ENCODE measurements around the gene USP17L18. TPM values are rescaled to one million over a fixed set of nuclear protein-coding genes. Genes with fewer than 3 reads are reported as not detected.
"Not testable (repeated sequence)": the region's sequence is repeated elsewhere in the genome, so short reads cannot be mapped to it uniquely, and the experiment has no call there.

Gene USP17L18, protein sequence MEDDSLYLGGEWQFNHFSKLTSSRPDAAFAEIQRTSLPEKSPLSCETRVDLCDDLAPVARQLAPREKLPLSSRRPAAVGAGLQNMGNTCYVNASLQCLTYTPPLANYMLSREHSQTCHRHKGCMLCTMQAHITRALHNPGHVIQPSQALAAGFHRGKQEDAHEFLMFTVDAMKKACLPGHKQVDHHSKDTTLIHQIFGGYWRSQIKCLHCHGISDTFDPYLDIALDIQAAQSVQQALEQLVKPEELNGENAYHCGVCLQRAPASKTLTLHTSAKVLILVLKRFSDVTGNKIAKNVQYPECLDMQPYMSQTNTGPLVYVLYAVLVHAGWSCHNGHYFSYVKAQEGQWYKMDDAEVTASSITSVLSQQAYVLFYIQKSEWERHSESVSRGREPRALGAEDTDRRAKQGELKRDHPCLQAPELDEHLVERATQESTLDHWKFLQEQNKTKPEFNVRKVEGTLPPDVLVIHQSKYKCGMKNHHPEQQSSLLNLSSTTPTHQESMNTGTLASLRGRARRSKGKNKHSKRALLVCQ
- not detected for total RNA-seq

DNA sequence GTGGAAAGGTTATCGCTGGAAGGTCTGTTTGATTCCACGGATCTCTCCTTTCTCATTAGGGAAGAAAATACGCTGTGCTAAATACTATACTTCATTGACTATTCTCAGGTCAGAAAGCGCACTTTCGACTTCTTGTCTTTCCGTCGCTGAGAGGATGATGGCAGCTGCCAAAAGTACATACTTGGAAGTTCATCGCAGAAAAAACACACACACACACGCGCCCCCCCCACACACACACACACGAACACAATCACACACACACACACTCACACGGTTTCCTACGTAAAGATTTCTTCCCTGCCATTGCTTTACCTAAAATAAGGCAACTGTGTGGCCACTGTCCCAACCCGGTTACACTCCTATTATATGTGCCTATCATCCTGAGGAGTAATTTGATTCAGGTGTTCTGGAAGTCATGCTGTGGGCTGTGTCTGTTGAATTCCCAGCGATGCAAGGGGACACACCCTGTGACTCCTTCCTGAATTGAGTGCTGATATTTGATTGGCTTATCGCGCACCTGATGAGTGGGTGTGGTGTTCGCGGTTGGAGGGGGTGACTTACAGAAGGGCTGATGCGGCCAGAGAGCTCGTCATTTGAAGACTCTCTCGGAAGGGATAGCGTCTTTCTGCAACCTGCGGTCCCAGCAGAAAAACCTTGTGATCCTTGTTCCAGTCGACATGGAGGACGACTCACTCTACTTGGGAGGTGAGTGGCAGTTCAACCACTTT lies at the start of gene USP17L18:
Gene USP17L18 (plus strand): TSS at position 678 of the 728 bp plus-strand sequence. CDS start 0 bp downstream, at position 678.
- H3K9me3 Mint-ChIP-seq; H3K36me3 Mint-ChIP-seq (ENCODE audit: low read depth); H3K4me1 Mint-ChIP-seq; H3K4me3 Mint-ChIP-seq; CTCF ChIA-PET; POLR2A ChIA-PET; H3K27ac Mint-ChIP-seq; H3K27me3 Mint-ChIP-seq: not testable (repeated sequence)
- DNase-seq, result peak; percentile 5

DNA sequence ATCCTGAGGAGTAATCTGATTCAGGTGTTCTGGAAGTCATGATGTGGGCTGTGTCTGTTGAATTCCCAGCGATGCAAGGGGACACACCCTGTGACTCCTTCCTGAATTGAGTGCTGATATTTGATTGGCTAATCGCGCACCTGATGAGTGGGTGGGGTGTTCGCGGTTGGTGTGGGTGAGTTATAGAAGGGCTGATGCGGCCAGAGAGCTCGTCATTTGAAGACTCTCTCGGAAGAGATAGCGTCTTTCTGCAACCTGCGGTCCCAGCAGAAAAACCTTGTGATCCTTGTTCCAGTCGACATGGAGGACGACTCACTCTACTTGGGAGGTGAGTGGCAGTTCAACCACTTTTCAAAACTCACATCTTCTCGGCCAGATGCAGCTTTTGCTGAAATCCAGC lies 38.1 kb upstream of the USP17L18 start, which contains the start of gene USP17L10:
Gene USP17L10 (plus strand): TSS at position 301 of the 400 bp plus-strand sequence. CDS start 0 bp downstream, at position 301.
- H3K27me3 Mint-ChIP-seq; H3K9me3 Mint-ChIP-seq; H3K27ac Mint-ChIP-seq; DNase-seq; H3K36me3 Mint-ChIP-seq (ENCODE audit: low read depth); H3K4me1 Mint-ChIP-seq; CTCF ChIA-PET; POLR2A ChIA-PET; H3K4me3 Mint-ChIP-seq: not testable (repeated sequence)

DNA sequence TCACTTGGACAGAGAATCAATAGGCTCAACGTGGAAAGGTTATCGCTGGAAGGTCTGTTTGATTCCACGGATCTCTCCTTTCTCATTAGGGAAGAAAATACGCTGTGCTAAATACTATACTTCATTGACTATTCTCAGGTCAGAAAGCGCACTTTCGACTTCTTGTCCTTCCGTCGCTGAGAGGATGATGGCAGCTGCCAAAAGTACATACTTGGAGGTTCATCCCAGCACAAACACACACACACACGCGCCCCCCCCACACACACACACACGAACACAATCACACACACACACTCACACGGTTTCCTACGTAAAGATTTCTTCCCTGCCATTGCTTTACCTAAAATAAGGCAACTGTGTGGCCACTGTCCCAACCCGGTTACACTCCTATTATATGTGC lies 33.7 kb upstream of the USP17L18 start:
- peak; percentile 5 for DNase-seq
- H3K4me3 Mint-ChIP-seq; POLR2A ChIA-PET; H3K36me3 Mint-ChIP-seq (ENCODE audit: low read depth); H3K4me1 Mint-ChIP-seq; H3K9me3 Mint-ChIP-seq; H3K27me3 Mint-ChIP-seq; H3K27ac Mint-ChIP-seq; CTCF ChIA-PET: not testable (repeated sequence)

DNA sequence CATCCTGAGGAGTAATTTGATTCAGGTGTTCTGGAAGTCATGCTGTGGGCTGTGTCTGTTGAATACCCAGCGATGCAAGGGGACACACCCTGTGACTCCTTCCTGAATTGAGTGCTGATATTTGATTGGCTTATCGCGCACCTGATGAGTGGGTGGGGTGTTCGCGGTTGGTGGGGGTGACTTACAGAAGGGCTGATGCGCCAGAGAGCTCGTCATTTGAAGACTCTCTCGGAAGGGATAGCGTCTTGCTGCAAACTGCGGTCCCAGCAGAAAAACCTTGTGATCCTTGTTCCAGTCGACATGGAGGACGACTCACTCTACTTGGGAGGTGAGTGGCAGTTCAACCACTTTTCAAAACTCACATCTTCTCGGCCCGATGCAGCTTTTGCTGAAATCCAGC lies 33.3 kb upstream of the USP17L18 start, which contains the start of gene USP17L11:
Gene USP17L11 (plus strand): TSS at position 301 of the 400 bp plus-strand sequence. CDS start 0 bp downstream, at position 301.
- H3K9me3 Mint-ChIP-seq; H3K27ac Mint-ChIP-seq; H3K4me3 Mint-ChIP-seq; H3K36me3 Mint-ChIP-seq (ENCODE audit: low read depth); POLR2A ChIA-PET; DNase-seq; CTCF ChIA-PET; H3K27me3 Mint-ChIP-seq; H3K4me1 Mint-ChIP-seq: not testable (repeated sequence)

DNA sequence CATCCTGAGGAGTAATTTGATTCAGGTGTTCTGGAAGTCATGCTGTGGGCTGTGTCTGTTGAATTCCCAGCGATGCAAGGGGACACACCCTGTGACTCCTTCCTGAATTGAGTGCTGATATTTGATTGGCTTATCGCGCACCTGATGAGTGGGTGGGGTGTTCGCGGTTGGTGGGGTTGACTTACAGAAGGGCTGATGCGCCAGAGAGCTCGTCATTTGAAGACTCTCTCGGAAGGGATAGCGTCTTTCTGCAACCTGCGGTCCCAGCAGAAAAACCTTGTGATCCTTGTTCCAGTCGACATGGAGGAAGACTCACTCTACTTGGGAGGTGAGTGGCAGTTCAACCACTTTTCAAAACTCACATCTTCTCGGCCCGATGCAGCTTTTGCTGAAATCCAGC lies 28.6 kb upstream of the USP17L18 start, which contains the start of gene USP17L12:
Gene USP17L12 (plus strand): TSS at position 301 of the 400 bp plus-strand sequence. CDS start 0 bp downstream, at position 301.
- H3K4me1 Mint-ChIP-seq; H3K4me3 Mint-ChIP-seq; POLR2A ChIA-PET; DNase-seq; H3K27me3 Mint-ChIP-seq; H3K9me3 Mint-ChIP-seq; H3K36me3 Mint-ChIP-seq (ENCODE audit: low read depth); CTCF ChIA-PET; H3K27ac Mint-ChIP-seq: not testable (repeated sequence)

DNA sequence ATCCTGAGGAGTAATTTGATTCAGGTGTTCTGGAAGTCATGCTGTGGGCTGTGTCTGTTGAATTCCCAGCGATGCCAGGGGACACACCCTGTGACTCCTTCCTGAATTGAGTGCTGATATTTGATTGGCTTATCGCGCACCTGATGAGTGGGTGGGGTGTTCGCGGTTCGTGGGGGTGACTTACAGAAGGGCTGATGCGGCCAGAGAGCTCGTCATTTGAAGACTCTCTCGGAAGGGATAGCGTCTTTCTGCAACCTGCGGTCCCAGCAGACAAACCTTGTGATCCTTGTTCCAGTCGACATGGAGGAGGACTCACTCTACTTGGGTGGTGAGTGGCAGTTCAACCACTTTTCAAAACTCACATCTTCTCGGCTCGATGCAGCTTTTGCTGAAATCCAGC lies 23.8 kb upstream of the USP17L18 start, which contains the start of gene USP17L13:
Gene USP17L13 (plus strand): TSS at position 301 of the 400 bp plus-strand sequence. CDS start 0 bp downstream, at position 301.
- CTCF ChIA-PET, result not testable (repeated sequence)

DNA sequence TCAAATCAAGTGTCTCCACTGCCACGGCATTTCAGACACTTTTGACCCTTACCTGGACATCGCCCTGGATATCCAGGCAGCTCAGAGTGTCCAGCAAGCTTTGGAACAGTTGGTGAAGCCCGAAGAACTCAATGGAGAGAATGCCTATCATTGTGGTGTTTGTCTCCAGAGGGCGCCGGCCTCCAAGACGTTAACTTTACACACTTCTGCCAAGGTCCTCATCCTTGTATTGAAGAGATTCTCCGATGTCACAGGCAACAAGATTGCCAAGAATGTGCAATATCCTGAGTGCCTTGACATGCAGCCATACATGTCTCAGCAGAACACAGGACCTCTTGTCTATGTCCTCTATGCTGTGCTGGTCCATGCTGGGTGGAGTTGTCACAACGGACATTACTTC lies 18.2 kb upstream of the USP17L18 start:
- H3K27me3 Mint-ChIP-seq; H3K27ac Mint-ChIP-seq; H3K4me3 Mint-ChIP-seq; H3K36me3 Mint-ChIP-seq (ENCODE audit: low read depth); H3K4me1 Mint-ChIP-seq; H3K9me3 Mint-ChIP-seq; POLR2A ChIA-PET; CTCF ChIA-PET: not testable (repeated sequence)
- DNase-seq, result peak; percentile 4

More for the DNA sequence above, 23.8 kb upstream of the USP17L18 start, which contains the start of gene USP17L13:
- POLR2A ChIA-PET; H3K4me3 Mint-ChIP-seq; H3K36me3 Mint-ChIP-seq (ENCODE audit: low read depth); H3K27me3 Mint-ChIP-seq; H3K9me3 Mint-ChIP-seq; H3K4me1 Mint-ChIP-seq; DNase-seq; H3K27ac Mint-ChIP-seq: not testable (repeated sequence)

DNA sequence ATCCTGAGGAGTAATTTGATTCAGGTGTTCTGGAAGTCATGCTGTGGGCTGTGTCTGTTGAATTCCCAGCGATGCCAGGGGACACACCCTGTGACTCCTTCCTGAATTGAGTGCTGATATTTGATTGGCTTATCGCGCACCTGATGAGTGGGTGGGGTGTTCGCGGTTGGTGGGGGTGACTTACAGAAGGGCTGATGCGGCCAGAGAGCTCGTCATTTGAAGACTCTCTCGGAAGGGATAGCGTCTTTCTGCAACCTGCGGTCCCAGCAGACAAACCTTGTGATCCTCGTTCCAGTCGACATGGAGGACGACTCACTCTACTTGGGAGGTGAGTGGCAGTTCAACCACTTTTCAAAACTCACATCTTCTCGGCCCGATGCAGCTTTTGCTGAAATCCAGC lies 14.3 kb upstream of the USP17L18 start, which contains the start of gene USP17L15:
Gene USP17L15 (plus strand): TSS at position 301 of the 400 bp plus-strand sequence. CDS start 0 bp downstream, at position 301.
- POLR2A ChIA-PET; H3K4me1 Mint-ChIP-seq; H3K4me3 Mint-ChIP-seq; H3K9me3 Mint-ChIP-seq; CTCF ChIA-PET; H3K27me3 Mint-ChIP-seq; DNase-seq; H3K36me3 Mint-ChIP-seq (ENCODE audit: low read depth); H3K27ac Mint-ChIP-seq: not testable (repeated sequence)

DNA sequence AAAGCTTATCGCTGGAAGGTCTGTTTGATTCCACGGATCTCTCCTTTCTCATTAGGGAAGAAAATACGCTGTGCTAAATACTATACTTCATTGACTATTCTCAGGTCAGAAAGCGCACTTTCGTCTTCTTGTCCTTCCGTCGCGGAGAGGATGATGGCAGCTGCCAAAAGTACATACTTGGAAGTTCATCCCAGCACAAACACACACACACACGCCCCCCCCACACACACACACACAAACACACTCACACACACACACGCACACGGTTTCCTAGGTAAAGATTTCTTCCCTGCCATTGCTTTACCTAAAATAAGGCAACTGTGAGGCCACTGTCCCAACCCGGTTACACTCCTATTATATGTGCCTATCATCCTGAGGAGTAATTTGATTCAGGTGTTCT lies 10.0 kb upstream of the USP17L18 start:
- H3K9me3 Mint-ChIP-seq; CTCF ChIA-PET; H3K27me3 Mint-ChIP-seq; H3K4me1 Mint-ChIP-seq; POLR2A ChIA-PET; H3K36me3 Mint-ChIP-seq (ENCODE audit: low read depth); H3K4me3 Mint-ChIP-seq; H3K27ac Mint-ChIP-seq: not testable (repeated sequence)
- DNase-seq, result peak; percentile 3

DNA sequence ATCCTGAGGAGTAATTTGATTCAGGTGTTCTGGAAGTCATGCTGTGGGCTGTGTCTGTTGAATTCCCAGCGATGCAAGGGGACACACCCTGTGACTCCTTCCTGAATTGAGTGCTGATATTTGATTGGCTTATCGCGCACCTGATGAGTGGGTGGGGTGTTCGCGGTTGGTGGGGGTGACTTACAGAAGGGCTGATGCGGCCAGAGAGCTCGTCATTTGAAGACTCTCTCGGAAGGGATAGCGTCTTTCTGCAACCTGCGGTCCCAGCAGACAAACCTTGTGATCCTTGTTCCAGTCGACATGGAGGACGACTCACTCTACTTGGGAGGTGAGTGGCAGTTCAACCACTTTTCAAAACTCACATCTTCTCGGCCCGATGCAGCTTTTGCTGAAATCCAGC lies 4.9 kb upstream of the USP17L18 start, which contains the start of gene USP17L17:
Gene USP17L17 (plus strand): TSS at position 301 of the 400 bp plus-strand sequence. CDS start 0 bp downstream, at position 301.
- H3K36me3 Mint-ChIP-seq (ENCODE audit: low read depth); H3K27ac Mint-ChIP-seq; H3K9me3 Mint-ChIP-seq; POLR2A ChIA-PET; H3K27me3 Mint-ChIP-seq; DNase-seq; CTCF ChIA-PET; H3K4me3 Mint-ChIP-seq; H3K4me1 Mint-ChIP-seq: not testable (repeated sequence)

DNA sequence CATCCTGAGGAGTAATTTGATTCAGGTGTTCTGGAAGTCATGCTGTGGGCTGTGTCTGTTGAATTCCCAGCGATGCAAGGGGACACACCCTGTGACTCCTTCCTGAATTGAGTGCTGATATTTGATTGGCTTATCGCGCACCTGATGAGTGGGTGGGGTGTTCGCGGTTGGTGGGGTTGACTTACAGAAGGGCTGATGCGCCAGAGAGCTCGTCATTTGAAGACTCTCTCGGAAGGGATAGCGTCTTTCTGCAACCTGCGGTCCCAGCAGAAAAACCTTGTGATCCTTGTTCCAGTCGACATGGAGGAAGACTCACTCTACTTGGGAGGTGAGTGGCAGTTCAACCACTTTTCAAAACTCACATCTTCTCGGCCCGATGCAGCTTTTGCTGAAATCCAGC lies 4.6 kb downstream of the USP17L18 start, which contains the start of gene USP17L19:
Gene USP17L19 (plus strand): TSS at position 301 of the 400 bp plus-strand sequence. CDS start 0 bp downstream, at position 301.
- DNase-seq; H3K4me1 Mint-ChIP-seq; H3K4me3 Mint-ChIP-seq; CTCF ChIA-PET; H3K9me3 Mint-ChIP-seq; H3K27ac Mint-ChIP-seq; H3K36me3 Mint-ChIP-seq (ENCODE audit: low read depth); H3K27me3 Mint-ChIP-seq; POLR2A ChIA-PET: not testable (repeated sequence)

DNA sequence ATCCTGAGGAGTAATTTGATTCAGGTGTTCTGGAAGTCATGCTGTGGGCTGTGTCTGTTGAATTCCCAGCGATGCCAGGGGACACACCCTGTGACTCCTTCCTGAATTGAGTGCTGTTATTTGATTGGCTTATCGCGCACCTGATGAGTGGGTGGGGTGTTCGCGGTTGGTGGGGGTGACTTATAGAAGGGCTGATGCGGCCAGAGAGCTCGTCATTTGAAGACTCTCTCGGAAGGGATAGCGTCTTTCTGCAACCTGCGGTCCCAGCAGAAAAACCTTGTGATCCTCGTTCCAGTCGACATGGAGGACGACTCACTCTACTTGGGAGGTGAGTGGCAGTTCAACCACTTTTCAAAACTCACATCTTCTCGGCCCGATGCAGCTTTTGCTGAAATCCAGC lies 9.4 kb downstream of the USP17L18 start, which contains the start of gene USP17L20:
Gene USP17L20 (plus strand): TSS at position 301 of the 400 bp plus-strand sequence. CDS start 0 bp downstream, at position 301.
- H3K9me3 Mint-ChIP-seq; DNase-seq; H3K27me3 Mint-ChIP-seq; H3K4me1 Mint-ChIP-seq; H3K4me3 Mint-ChIP-seq; H3K27ac Mint-ChIP-seq; CTCF ChIA-PET; POLR2A ChIA-PET; H3K36me3 Mint-ChIP-seq (ENCODE audit: low read depth): not testable (repeated sequence)

DNA sequence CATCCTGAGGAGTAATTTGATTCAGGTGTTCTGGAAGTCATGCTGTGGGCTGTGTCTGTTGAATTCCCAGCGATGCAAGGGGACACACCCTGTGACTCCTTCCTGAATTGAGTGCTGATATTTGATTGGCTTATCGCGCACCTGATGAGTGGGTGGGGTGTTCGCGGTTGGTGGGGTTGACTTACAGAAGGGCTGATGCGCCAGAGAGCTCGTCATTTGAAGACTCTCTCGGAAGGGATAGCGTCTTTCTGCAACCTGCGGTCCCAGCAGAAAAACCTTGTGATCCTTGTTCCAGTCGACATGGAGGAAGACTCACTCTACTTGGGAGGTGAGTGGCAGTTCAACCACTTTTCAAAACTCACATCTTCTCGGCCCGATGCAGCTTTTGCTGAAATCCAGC lies 14.1 kb downstream of the USP17L18 start, which contains the start of gene USP17L21:
Gene USP17L21 (plus strand): TSS at position 301 of the 400 bp plus-strand sequence. CDS start 0 bp downstream, at position 301.
- DNase-seq; H3K36me3 Mint-ChIP-seq (ENCODE audit: low read depth); POLR2A ChIA-PET; H3K27me3 Mint-ChIP-seq; H3K4me1 Mint-ChIP-seq; H3K9me3 Mint-ChIP-seq; H3K27ac Mint-ChIP-seq; CTCF ChIA-PET; H3K4me3 Mint-ChIP-seq: not testable (repeated sequence)
